Activated B cell treated with CpG ODN at 0.5 μM for 24 hours (primary cell): ENCODE data around the gene GNPNAT1. TPM values are rescaled to one million over a fixed set of nuclear protein-coding genes. Genes with fewer than 3 reads are reported as not detected.

Experiments used
- ATAC-seq: fragments of 200-7000 bp; cut with Tn5 transposase; one replicate; pipeline ENCODE4 v1.10.0; 2021; ENCODE audit warnings: low read depth, mild to moderate bottlenecking, moderate library complexity
- CTCF ChIA-PET: fragments of 350-600 bp; sonication (Branson Sonifier 250); formaldehyde crosslinking; loops from one replicate; lab custom pipeline; 2021; ENCODE audit warnings: antibody characterized with exemption; lab: Charles Lee
- POLR2A ChIA-PET: fragments of 350-600 bp; sonication (Branson Sonifier 250); formaldehyde crosslinking; loops from one replicate; lab custom pipeline; 2021; ENCODE audit warnings: antibody characterized with exemption; lab: Charles Lee
- DNase-seq: peaks from one replicate; pipeline ENCODE4 v3.0.0; 2022
- H3K27ac Mint-ChIP-seq: one replicate; pipeline ENCODE4 v1.8.0; 2020; ENCODE audit warnings: mixed read lengths
- H3K27me3 Mint-ChIP-seq: one replicate; pipeline ENCODE4 v1.8.0; 2021; ENCODE audit warnings: mixed read lengths
- H3K36me3 Mint-ChIP-seq: one replicate; pipeline ENCODE4 v1.8.0; 2021; ENCODE audit warnings: low read depth, mixed read lengths
- H3K4me1 Mint-ChIP-seq: one replicate; pipeline ENCODE4 v1.8.0; 2021; ENCODE audit warnings: mixed read lengths
- H3K4me3 Mint-ChIP-seq: one replicate; pipeline ENCODE4 v1.8.0; 2020; ENCODE audit warnings: mild to moderate bottlenecking, mixed read lengths
- H3K9me3 Mint-ChIP-seq: one replicate; pipeline ENCODE4 v1.8.0; 2020; ENCODE audit warnings: mixed read lengths
- intact Hi-C: fragments of 100-400 bp; cut with micrococcal nuclease; formaldehyde crosslinking; loops from one replicate; pipeline ENCODE4 v1.15.1; 2024
- total RNA-seq: library from RNA; stranded (reverse); gene quantifications from 2 replicates; pipeline ENCODE4 v1.2.3, GENCODE V29; 2022
- TF ChIP-seq, protein P1 (sequence below): fragments of 200-600 bp; IDR thresholded peaks from one replicate; pipeline ENCODE4 v1.8.0; 2022; ENCODE audit warnings: antibody characterized with exemption, mild to moderate bottlenecking

The GNPNAT1 gene
- total RNA-seq, 1 donor from 2014 or later: 9.7 TPM

DNA sequence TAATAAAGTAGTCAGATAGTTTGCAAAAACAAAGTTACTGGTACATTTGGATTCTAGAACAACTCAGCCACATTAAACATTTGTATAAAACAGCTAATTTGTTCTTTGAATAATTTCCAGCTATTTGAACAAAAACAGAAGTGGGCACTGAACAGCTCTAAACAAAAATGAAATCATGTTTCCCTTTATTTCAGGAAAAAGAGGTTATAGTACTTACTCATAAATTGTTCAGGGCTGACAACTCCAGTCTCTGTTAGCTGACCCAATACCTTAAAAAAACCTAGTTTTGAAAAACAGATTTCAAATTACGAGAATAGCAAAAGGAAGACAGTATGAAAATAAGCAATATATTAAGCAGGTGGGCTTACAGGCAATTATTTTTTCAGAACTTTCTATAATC lies 8.2 kb downstream of the GNPNAT1 start:
- no peak for ATAC-seq
- ChIA-PET CTCF (no interaction called here), POLR2A (no interaction called here)
- Mint-ChIP-seq H3K9me3 (no peaks in the 10 kb centered on the region), H3K27ac (no peak overlapping the region), H3K36me3 (peaks cover 10% of the 10 kb centered on the region), H3K27me3 (no peaks in the 10 kb centered on the region), H3K4me1 (no peaks in the 10 kb centered on the region), H3K4me3 (no peak overlapping the region)
- TF ChIP-seq, protein P1, sequence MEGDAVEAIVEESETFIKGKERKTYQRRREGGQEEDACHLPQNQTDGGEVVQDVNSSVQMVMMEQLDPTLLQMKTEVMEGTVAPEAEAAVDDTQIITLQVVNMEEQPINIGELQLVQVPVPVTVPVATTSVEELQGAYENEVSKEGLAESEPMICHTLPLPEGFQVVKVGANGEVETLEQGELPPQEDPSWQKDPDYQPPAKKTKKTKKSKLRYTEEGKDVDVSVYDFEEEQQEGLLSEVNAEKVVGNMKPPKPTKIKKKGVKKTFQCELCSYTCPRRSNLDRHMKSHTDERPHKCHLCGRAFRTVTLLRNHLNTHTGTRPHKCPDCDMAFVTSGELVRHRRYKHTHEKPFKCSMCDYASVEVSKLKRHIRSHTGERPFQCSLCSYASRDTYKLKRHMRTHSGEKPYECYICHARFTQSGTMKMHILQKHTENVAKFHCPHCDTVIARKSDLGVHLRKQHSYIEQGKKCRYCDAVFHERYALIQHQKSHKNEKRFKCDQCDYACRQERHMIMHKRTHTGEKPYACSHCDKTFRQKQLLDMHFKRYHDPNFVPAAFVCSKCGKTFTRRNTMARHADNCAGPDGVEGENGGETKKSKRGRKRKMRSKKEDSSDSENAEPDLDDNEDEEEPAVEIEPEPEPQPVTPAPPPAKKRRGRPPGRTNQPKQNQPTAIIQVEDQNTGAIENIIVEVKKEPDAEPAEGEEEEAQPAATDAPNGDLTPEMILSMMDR: no peak
- intact Hi-C loops: loop anchor here (10.0 kb wide), 1 partner anchor 788 kb away; no protein-coding TSS in a partner anchor
- no peak for DNase-seq

DNA sequence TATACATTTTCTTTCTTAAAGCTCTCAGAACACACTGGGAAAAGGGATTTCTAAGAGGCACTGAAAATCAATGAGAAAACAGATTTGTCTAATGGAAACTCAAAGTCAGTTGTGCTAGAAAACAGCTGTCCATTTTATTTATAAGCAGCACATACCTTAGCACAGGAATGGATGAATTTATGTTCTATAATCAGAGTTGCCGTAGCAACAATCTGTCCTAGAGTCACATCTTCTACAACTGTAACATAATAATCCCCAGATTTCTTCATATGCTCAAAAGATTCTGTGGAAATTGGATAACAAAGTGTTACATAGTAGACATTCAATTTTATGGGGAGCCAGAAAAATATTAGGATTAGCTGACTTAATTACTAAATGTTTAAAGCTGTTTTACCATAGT lies 9.8 kb downstream of the GNPNAT1 start:
- no peak overlapping the region for H3K27ac Mint-ChIP-seq
- DNase-seq (no peak), ATAC-seq (no peak)
- ChIA-PET CTCF (no interaction called here), POLR2A (no interaction called here)
- H3K36me3 Mint-ChIP-seq: peaks cover 20% of the 10 kb centered on the region
- no peaks in the 10 kb centered on the region for H3K4me1 Mint-ChIP-seq
- H3K4me3 Mint-ChIP-seq: no peak overlapping the region
- TF ChIP-seq, protein P1: no peak
- H3K9me3 Mint-ChIP-seq: no peaks in the 10 kb centered on the region
- intact Hi-C loops: loop anchor here (10.0 kb wide), 1 partner anchor 787 kb away; no protein-coding TSS in a partner anchor
- H3K27me3 Mint-ChIP-seq: no peaks in the 10 kb centered on the region

DNA sequence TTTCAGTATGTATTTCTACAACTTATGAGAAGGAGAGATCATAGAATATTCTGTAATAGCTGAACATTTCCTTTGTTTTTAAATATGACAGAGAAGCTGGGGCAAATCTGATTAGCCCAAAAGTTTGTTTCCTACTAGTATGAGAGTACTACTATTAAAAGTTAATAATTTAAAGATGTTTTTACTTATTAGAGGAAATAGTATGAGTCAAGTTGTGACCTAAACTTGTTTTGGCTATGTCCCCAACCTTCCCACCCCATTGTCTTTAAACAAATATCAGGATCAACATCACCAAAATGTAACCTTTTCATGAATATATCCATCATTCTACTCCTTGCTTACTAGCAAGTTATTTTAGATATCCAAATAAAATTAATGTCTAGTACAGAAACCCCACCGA lies 10.5 kb downstream of the GNPNAT1 start:
- H3K27me3 Mint-ChIP-seq: no peaks in the 10 kb centered on the region
- DNase-seq: no peak
- H3K9me3 Mint-ChIP-seq: no peaks in the 10 kb centered on the region
- no peak for ATAC-seq
- H3K4me3 Mint-ChIP-seq: no peak overlapping the region
- H3K4me1 Mint-ChIP-seq: no peaks in the 10 kb centered on the region
- no peak overlapping the region for H3K27ac Mint-ChIP-seq
- TF ChIP-seq, protein P1: no peak
- intact Hi-C loops: loop anchor here (10.0 kb wide), 1 partner anchor 786 kb away; no protein-coding TSS in a partner anchor
- H3K36me3 Mint-ChIP-seq: peaks cover 21% of the 10 kb centered on the region
- CTCF ChIA-PET: no interaction called here
- POLR2A ChIA-PET: no interaction called here

DNA sequence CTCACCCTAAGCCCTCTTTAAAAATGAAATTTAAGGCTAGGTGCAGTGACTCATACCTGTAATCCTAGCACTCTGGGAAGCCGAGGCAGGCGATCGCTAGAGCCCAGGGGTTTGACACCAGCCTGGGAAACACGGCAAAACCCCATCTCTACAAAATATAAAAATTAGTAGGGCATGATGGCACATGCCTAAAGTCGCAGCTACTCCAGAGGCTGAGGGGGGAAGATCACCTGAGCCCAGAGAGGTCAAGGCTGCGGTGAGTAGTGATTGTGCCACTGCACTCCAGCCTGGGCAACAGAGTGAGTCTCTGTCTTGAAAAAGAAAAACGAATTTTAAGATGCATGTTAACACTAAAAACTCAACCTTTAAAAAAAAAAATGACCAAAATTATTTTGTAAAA lies 12.7 kb downstream of the GNPNAT1 start:
- H3K27me3 Mint-ChIP-seq: no peaks in the 10 kb centered on the region
- ChIA-PET CTCF (no interaction called here), POLR2A (no interaction called here)
- H3K4me3 Mint-ChIP-seq: no peak overlapping the region
- H3K4me1 Mint-ChIP-seq: no peaks in the 10 kb centered on the region
- ATAC-seq (no peak), DNase-seq (no peak)
- no peak overlapping the region for H3K27ac Mint-ChIP-seq
- TF ChIP-seq, protein P1: no peak
- H3K9me3 Mint-ChIP-seq: no peaks in the 10 kb centered on the region
- intact Hi-C loops: no loop called here
- H3K36me3 Mint-ChIP-seq: peaks cover 39% of the 10 kb centered on the region

DNA sequence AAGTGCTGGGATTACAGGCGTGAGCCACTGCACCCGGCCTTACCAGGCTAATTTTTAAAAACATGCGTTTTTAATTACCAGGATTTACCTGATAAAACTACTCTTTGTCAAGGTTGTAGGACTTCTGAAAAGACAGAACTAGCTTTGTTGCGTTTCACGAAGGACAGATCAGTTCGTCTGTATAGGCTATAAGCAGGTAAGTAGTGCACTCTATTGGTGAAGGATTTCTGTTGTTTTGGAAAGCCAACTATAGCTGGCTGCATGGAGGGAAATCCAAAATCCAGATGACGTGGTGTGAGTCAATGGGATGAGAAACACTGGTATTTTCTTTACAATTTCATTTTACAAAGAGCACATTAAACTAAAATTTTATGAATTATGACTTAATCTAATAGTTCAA lies 14.6 kb downstream of the GNPNAT1 start:
- Mint-ChIP-seq H3K9me3 (no peaks in the 10 kb centered on the region), H3K4me1 (no peaks in the 10 kb centered on the region), H3K27me3 (no peaks in the 10 kb centered on the region), H3K36me3 (peaks cover 50% of the 10 kb centered on the region), H3K27ac (no peak overlapping the region), H3K4me3 (no peak overlapping the region)
- ATAC-seq: no peak
- TF ChIP-seq, protein P1: no peak
- CTCF ChIA-PET: no interaction called here
- POLR2A ChIA-PET: no interaction called here
- no peak for DNase-seq
- intact Hi-C loops: no loop called here
